RWPE1 (cell line): Measurements from ENCODE around the gene MAPK11.

Experiments
- CTCF ChIA-PET: fragments of 350-600 bp; sonication (Branson Sonifier 250); formaldehyde crosslinking; extraction: SDS; loops from one replicate; lab custom pipeline; 2021; lab: Yijun Ruan, JAX
- POLR2A ChIA-PET: fragments of 400-600 bp; formaldehyde crosslinking; extraction: SDS; loops from one replicate; lab custom pipeline; 2020; ENCODE audit warnings: antibody characterized with exemption; ENCODE audit not compliant: low non-redundant PET; lab: Yijun Ruan, JAX
- DNase-seq: peaks from one replicate; pipeline ENCODE4 v3.0.0; 2012; ENCODE audit warnings: low spot score
- H3K27ac ChIP-seq: fragments of 450-650 bp; 2 replicates; pipeline ENCODE4 v1.5.1; 2017
- TF ChIP-seq, protein P1 (sequence below): fragments of 450-650 bp; conservative IDR thresholded peaks from 2 replicates; pipeline ENCODE4 v1.5.1; 2017; ENCODE audit warnings: low read depth, mild to moderate bottlenecking

The MAPK11 gene

GRCh38 chr22:50313021-50313420, 42.8 kb upstream of the MAPK11 start:
- no peak overlapping the region for H3K27ac ChIP-seq
- CTCF ChIA-PET: no interaction called here
- POLR2A ChIA-PET: interaction anchor here (0.8 kb wide), 1 partner anchor 19 kb away, joined by 3 read pairs; no protein-coding TSS in a partner anchor
- TF ChIP-seq, protein P1, sequence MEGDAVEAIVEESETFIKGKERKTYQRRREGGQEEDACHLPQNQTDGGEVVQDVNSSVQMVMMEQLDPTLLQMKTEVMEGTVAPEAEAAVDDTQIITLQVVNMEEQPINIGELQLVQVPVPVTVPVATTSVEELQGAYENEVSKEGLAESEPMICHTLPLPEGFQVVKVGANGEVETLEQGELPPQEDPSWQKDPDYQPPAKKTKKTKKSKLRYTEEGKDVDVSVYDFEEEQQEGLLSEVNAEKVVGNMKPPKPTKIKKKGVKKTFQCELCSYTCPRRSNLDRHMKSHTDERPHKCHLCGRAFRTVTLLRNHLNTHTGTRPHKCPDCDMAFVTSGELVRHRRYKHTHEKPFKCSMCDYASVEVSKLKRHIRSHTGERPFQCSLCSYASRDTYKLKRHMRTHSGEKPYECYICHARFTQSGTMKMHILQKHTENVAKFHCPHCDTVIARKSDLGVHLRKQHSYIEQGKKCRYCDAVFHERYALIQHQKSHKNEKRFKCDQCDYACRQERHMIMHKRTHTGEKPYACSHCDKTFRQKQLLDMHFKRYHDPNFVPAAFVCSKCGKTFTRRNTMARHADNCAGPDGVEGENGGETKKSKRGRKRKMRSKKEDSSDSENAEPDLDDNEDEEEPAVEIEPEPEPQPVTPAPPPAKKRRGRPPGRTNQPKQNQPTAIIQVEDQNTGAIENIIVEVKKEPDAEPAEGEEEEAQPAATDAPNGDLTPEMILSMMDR: no peak
- DNase-seq: no peak

GRCh38 chr22:50312371-50312770, 42.2 kb upstream of the MAPK11 start:
- TF ChIP-seq, protein P1: no peak
- ChIA-PET POLR2A (interaction anchor here (0.8 kb wide), 1 partner anchor 18 kb away, joined by 3 read pairs; no protein-coding TSS in a partner anchor), CTCF (interaction anchor here (0.9 kb wide), 1 partner anchor 37 kb away, joined by 4 read pairs; no protein-coding TSS in a partner anchor)
- no peak for DNase-seq
- H3K27ac ChIP-seq: no peak overlapping the region

GRCh38 chr22:50311606-50312351, 41.6 kb upstream of the MAPK11 start:
- ChIA-PET CTCF (interaction anchor here (0.9 kb wide), 1 partner anchor 36 kb away, joined by 4 read pairs; no protein-coding TSS in a partner anchor), POLR2A (interaction anchor here (0.8 kb wide), 1 partner anchor 17 kb away, joined by 3 read pairs; no protein-coding TSS in a partner anchor)
- no peak for DNase-seq
- peak overlapping the region; percentile 2; the same call in 1 of the 2 replicates for H3K27ac ChIP-seq
- TF ChIP-seq, protein P1: no peak

GRCh38 chr22:50310949-50311444, 40.8 kb upstream of the MAPK11 start:
- H3K27ac ChIP-seq: peak overlapping the region; percentile 2; the same call in 1 of the 2 replicates
- no peak for DNase-seq

DNA sequence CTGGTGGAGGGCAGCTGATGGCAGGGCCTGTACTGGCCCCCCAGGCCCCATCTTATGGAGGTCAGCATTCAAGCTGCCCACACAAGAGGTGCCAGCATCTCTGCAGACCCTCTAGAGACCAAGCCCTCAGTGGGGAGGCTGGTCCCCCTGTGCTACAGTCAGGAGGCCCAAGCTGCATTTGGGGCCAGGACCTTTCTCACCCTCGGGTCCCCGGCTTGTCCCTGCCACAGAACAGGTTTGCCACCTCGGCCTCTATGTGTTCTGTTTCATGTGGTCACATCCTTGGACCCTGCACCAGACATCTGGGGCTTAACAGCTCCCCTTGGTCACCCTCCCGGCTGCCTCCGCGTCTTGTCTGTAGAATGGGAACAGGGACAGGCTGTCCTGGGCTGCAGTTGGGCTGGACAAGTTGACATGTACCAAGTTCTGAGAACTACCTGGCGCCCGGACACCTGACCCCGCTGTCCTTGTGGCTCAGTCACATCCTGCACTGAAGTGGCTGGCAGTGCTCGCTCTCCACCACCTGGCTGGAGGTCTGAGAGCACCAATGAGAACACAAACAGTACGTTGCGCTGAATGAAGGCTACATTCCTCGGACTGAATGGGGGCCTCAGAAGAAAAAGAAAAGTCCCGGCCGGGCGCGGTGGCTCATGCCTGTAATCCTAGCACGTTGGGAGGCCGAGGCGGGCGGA, 40.0 kb upstream of the MAPK11 start:
- TF ChIP-seq, protein P1: no peak

More at GRCh38 chr22:50310949-50311444, 40.8 kb upstream of the MAPK11 start:
- ChIA-PET CTCF (interaction anchor here (0.7 kb wide), 1 partner anchor 39 kb away, joined by 3 read pairs; no protein-coding TSS in a partner anchor), POLR2A (no interaction called here)
- TF ChIP-seq, protein P1: no peak

DNA sequence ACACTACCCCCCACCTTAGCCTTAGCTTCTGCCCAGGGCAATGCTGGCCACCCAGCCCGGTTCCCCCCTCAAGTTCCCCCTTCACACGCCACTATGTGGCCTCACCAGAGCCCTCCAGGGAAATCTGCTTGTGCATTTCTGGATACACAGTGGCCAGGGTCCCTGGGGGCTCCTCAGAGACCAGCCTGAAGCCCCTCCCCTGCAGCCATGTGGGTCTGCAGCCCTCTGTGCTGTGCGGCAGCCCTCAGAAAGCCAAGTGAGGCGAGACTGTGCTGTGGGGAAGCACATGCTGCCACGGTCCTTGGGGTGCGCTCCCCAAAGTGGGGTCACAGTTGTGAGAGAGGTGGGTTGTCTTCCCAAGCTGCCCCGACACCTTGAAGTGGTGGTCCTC, 39.4 kb upstream of the MAPK11 start:
- POLR2A ChIA-PET: no interaction called here
- TF ChIP-seq, protein P1: no peak
- CTCF ChIA-PET: no interaction called here
- peak overlapping the region; percentile 100 for H3K27ac ChIP-seq
- DNase-seq: no peak

More for the DNA sequence above, 40.0 kb upstream of the MAPK11 start:
- CTCF ChIA-PET: interaction anchor here (0.7 kb wide), 2 partner anchors 16 to 38 kb away, joined by 3 read pairs; partner anchors contain the start of gene DENND6B
- H3K27ac ChIP-seq: peak overlapping the region; percentile 100
- POLR2A ChIA-PET: no interaction called here
- DNase-seq: no peak
